ENCODE data around the gene MRPL49. TPM values are rescaled to one million over a fixed set of nuclear protein-coding genes. Genes with fewer than 3 reads are reported as not detected.

Gene MRPL49
- total RNA-seq = 10 to 100 TPM; 68.1 to 76.2 (median 72.0) TPM

DNA sequence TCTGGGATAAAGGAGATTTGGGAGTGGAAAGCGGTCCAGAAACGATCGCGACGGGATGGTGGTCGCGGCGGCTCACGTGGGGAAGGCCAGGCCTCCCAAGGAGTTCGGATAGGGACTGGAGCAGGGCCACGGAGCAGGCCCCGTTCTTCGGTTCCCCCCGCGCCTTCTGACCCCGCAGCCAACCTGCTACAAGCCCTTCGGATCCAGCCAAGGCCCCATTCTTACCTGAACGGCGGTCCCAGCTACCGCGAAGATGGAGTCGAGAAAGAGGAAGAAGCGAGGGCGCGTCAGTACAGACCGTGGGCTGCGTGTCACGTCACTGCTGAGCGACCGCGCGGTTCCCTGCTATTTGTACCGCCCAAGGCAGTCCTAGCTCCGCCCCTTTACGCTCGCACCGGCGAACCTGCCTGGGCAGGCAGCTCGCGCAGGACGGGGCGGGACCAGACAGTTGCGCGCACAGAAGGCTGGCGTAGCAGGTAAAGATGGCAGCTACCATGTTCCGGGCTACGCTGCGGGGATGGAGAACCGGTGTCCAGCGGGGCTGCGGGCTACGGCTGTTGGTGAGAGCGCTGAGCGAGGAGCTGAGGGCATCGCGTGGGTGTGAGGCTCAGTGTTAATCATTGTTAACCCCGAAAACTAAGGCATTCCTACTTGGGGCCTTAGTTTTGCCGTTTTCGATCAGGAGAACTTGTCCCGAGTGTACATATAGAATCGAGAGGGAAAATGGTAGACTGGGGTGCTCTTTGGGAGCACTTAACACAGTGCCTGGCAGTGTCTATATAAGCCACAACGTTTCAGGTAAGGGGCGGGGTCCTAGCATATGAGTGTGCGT is at the start of gene MRPL49, which contains the start of gene FAU:
Gene MRPL49, plus strand, starts transcription at position 457 of the 832 bp plus-strand sequence. Its CDS starts 26 bp downstream, at position 483.
Gene FAU, minus strand, starts transcription at position 270 of the 832 bp plus-strand sequence. CDS start 321 bp downstream, outside the sequence.
- 0 to 1% methylated on average over 7 to 32 of the region's 64 CpGs for WGBS, 2 donors
- no peaks in the 10 kb centered on the region for H3K27me3 ChIP-seq
- H3K27ac ChIP-seq = peak within 1 kb of the TSS; percentile 96 to 98 (median 97)
- peak within 1 kb of the TSS; percentile 68 to 90 (median 84) for H3K4me3 ChIP-seq
- TF ChIP-seq POLR2A (IDR thresholded peaks at IDR 0.05) = peak in 3 of 4 donors; percentile 88 to 94 (median 89)
- TF ChIP-seq, protein P1, sequence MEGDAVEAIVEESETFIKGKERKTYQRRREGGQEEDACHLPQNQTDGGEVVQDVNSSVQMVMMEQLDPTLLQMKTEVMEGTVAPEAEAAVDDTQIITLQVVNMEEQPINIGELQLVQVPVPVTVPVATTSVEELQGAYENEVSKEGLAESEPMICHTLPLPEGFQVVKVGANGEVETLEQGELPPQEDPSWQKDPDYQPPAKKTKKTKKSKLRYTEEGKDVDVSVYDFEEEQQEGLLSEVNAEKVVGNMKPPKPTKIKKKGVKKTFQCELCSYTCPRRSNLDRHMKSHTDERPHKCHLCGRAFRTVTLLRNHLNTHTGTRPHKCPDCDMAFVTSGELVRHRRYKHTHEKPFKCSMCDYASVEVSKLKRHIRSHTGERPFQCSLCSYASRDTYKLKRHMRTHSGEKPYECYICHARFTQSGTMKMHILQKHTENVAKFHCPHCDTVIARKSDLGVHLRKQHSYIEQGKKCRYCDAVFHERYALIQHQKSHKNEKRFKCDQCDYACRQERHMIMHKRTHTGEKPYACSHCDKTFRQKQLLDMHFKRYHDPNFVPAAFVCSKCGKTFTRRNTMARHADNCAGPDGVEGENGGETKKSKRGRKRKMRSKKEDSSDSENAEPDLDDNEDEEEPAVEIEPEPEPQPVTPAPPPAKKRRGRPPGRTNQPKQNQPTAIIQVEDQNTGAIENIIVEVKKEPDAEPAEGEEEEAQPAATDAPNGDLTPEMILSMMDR (IDR thresholded peaks at IDR 0.05) = peak in 2 of 6 experiments; percentile 9 to 54
- peaks cover 19 to 70% (median 40%) of the 10 kb centered on the region in 3 donors for H3K36me3 ChIP-seq
- DNase-seq = peak; percentile 95
- intact Hi-C loops (cut with DNase I) = loop anchor here (10.0 kb wide), 1 partner anchor 53 kb away; the partner anchor contains the start of gene SPDYC
- peaks cover 10 to 62% (median 18%) of the 10 kb centered on the region in 3 donors for H3K4me1 ChIP-seq
- H3K9me3 ChIP-seq = no peaks in the 10 kb centered on the region

DNA sequence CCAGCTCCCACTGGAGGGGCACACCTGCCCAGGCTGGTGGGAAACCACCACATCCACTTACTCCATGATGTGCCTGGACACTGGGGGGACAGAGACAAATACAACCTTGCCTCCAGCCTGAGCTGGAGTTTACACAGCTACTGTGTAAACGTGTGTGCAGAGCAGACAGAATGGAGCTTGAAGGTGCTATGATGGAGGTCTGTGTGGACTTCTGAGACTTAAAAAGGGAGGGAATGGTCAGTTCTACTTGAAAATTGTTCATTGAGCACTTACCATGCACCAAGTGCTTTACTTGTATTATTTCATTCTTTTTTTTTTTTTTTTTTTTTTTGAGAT is 49.5 kb upstream of the MRPL49 start:
- no peak overlapping the region for H3K27ac ChIP-seq
- no peaks in the 10 kb centered on the region for H3K4me1 ChIP-seq
- WGBS, 2 donors = 22 to 64% methylated on average over 1 of the region's 1 CpG
- no peak for DNase-seq
- intact Hi-C loops (cut with DNase I) = no loop called here
- no peak overlapping the region for H3K4me3 ChIP-seq
- TF ChIP-seq POLR2A (IDR thresholded peaks at IDR 0.05) = no peak
- TF ChIP-seq, protein P1 (IDR thresholded peaks at IDR 0.05) = no peak
- H3K27me3 ChIP-seq = no peaks in the 10 kb centered on the region
- no peaks in the 10 kb centered on the region for H3K9me3 ChIP-seq
- no peaks in the 10 kb centered on the region for H3K36me3 ChIP-seq

DNA sequence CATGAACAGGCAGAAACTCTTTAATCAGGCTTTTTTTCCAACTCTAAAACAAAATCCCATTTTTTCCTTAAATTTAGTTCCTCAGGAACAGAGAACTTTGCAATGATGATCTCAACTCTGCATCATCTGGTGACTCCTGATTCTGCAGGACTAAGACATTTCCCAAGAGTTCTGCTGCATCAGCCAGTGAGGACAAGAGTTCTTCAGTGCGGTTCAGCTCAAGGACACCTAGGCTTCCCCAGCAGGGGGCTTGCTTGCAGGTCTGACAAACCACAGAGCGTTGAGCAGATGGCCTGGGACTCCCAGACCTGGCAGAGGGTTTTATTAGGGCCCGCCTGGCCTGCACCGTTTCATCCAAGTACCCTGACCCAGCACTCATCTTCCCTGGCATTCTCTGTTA is 44.7 kb upstream of the MRPL49 start:
- Histone ChIP-seq H3K36me3 (no peaks in the 10 kb centered on the region), H3K4me1 (peaks cover 0 to under 1% (median 0%) of the 10 kb centered on the region in 3 donors), H3K27ac (no peak overlapping the region), H3K4me3 (no peak overlapping the region), H3K9me3 (no peaks in the 10 kb centered on the region), H3K27me3 (no peaks in the 10 kb centered on the region)
- no peak for TF ChIP-seq POLR2A (IDR thresholded peaks at IDR 0.05)
- TF ChIP-seq, protein P1 (IDR thresholded peaks at IDR 0.05) = no peak
- WGBS, 2 donors = 79 to 83% methylated on average over 1 to 4 of the region's 4 CpGs
- intact Hi-C loops (cut with DNase I) = no loop called here
- DNase-seq = no peak

DNA sequence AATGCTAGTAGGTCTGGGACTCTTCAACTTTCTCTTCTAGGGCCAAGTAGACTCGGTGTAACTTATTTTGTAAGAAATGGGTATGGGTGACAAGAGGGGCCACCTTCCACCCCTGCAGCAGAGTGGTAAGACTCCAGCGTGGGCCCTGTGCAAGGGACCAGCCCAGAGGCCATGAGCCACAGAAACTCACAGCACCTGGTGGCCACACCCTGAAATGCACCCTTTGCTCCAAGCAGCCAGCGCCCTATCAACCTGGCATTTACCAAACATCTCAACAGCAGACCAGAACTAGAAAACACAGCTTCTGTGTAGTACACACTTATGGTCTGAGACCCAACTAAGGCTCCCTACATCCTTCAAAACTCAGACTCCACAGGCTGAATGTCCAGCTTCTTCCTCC is 44.0 kb upstream of the MRPL49 start:
- intact Hi-C loops (cut with DNase I) = no loop called here
- no peak for TF ChIP-seq POLR2A (IDR thresholded peaks at IDR 0.05)
- TF ChIP-seq, protein P1 (IDR thresholded peaks at IDR 0.05) = peak; percentile 33 to 83 (median 67)
- H3K4me1 ChIP-seq = peaks cover under 1 to 7% (median 1%) of the 10 kb centered on the region in 3 donors
- DNase-seq = no peak
- 45% methylated on average over 3 of the region's 3 CpGs; no CpG with 5 or more reads in 1 of the 2 donors for WGBS, 2 donors
- H3K36me3 ChIP-seq = no peaks in the 10 kb centered on the region
- no peaks in the 10 kb centered on the region for H3K9me3 ChIP-seq
- H3K4me3 ChIP-seq = no peak overlapping the region
- no peak overlapping the region for H3K27ac ChIP-seq
- H3K27me3 ChIP-seq = no peaks in the 10 kb centered on the region

DNA sequence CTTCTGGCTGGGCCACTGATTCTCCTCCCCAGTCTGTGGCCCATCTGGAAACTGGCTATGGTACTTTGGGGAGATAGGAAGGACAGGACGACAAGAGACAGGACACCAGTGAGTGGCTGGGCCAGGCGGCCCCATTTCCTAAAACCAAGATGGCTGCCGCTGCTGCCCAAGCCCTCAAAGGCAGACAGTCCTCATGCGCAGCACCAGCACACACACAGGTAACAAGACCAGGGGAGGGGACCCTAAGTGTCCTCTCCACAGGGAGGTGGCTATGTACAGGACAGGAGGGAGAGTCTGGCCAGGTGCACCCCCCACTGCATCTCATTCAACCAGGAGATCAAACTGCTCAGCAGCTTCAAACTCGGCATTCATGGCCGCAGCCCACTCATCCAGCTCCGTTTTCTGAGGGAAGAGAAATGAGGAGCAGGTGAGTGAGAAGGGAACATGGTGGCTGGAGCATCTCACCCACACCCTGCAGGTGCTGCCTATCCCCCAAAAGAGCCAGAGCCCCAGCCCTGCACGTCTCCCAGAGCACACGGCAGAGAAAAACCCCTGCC is 43.3 kb upstream of the MRPL49 start:
- WGBS, 2 donors = 67 to 85% methylated on average over 2 to 8 of the region's 9 CpGs
- H3K4me1 ChIP-seq = peaks cover 4 to 14% (median 7%) of the 10 kb centered on the region in 3 donors
- H3K27ac ChIP-seq = no peak overlapping the region
- no peaks in the 10 kb centered on the region for H3K27me3 ChIP-seq
- no peak for DNase-seq
- H3K9me3 ChIP-seq = no peaks in the 10 kb centered on the region
- TF ChIP-seq, protein P1 (IDR thresholded peaks at IDR 0.05) = no peak
- no peak for TF ChIP-seq POLR2A (IDR thresholded peaks at IDR 0.05)
- H3K36me3 ChIP-seq = no peaks in the 10 kb centered on the region
- intact Hi-C loops (cut with DNase I) = no loop called here
- no peak overlapping the region for H3K4me3 ChIP-seq
